H1 (cell line): ENCODE measurements around the gene SNRK. TPM values are rescaled to one million over a fixed set of nuclear protein-coding genes. Genes with fewer than 3 reads are reported as not detected.

Experiments used
- CBX5 ChIP-seq: fragments of 300-800, 300-1000 bp; sonication (generic); IDR thresholded peaks from 2 replicates; pipeline ENCODE4 v1.7.1; 2016; ENCODE audit warnings: antibody characterized with exemption, low read length, low read depth
- POU5F1 ChIP-seq: IDR thresholded peaks from 2 replicates; pipeline ENCODE4 v1.6.1; 2011; ENCODE audit warnings: low read depth, mild to moderate bottlenecking, low read length, moderate library complexity
- RBBP5 ChIP-seq: IDR thresholded peaks from 2 replicates; pipeline ENCODE4 v1.7.1; 2012; ENCODE audit warnings: low read depth, mild to moderate bottlenecking, inconsistent platforms, low read length, moderate library complexity, borderline replicate concordance
- SAP30 ChIP-seq: fragments of 300-600 bp; sonication (generic); IDR thresholded peaks from 2 replicates; pipeline ENCODE4 v1.7.1; 2012; ENCODE audit warnings: low read length, moderate library complexity, mild to moderate bottlenecking, inconsistent platforms; ENCODE audit not compliant: insufficient read depth, insufficient replicate concordance
- polyA plus RNA-seq, 7 experiments: library from polyadenylated mRNA; depleted of rRNA in 3 of 7; stranded (reverse) in 5 of 7; unstranded in 2 of 7; fragments of >200 nt in 5 of 7; fragments of 200-250 nt in 2 of 7; gene quantifications; 1 replicate in 5 of 7; 2 replicates in 1 of 7; 4 replicates in 1 of 7; pipeline versions ENCODE4 v1.2.1 to v1.2.3, GENCODE V29; 2011 to 2013; ENCODE audit warnings: missing spikeins in 2 of 7, mixed read lengths in 2 of 7
- total RNA-seq: library from RNA; stranded (reverse); fragmentation: NEBNext Ultra II Directional; extraction: Animal tissue kit (Norgen Biotek cat#: 25700); gene quantifications from 2 replicates; pipeline ENCODE4 v1.2.1, GENCODE V29; 2021

The SNRK gene
- total and polyA plus RNA-seq, 2 of the 8 experiments (the other 6 are each of a cell fraction or from before 2014, with no cell fraction given) = 4.4 to 11.7 TPM

GRCh38 chr3:43319376-43319775 lies 33.0 kb downstream of the SNRK start (continued):
- TF ChIP-seq RBBP5 = no peak
- TF ChIP-seq CBX5 = no peak
- no peak for TF ChIP-seq POU5F1
- TF ChIP-seq SAP30 = no peak
